Measurements from ENCODE around the gene SIKE1.
"Not testable (repeated sequence)": the region's sequence is repeated elsewhere in the genome, so short reads cannot be mapped to it uniquely, and the experiment has no call there.

SIKE1 gene

GRCh38 chr1:114780344-114781226 is at the start of gene SIKE1:
Gene SIKE1 (minus strand): TSS chr1:114780685. CDS start chr1:114780607, 78 bp downstream.
- DNase-seq = peak; percentile 69 to 71

GRCh38 chr1:114830075-114830474 is 49.6 kb upstream of the SIKE1 start:
- DNase-seq = not testable (repeated sequence)

- DNase-seq = no peak
These were observed 47.8 kb upstream of the SIKE1 start for GRCh38 chr1:114828251-114828650.

GRCh38 chr1:114821978-114822377 is 41.5 kb upstream of the SIKE1 start:
- no peak for DNase-seq

GRCh38 chr1:114820392-114820791 is 39.9 kb upstream of the SIKE1 start:
- no peak for DNase-seq

GRCh38 chr1:114819869-114820268 is 39.4 kb upstream of the SIKE1 start:
- no peak for DNase-seq

GRCh38 chr1:114804449-114804848 is 24.0 kb upstream of the SIKE1 start:
- DNase-seq = not testable (repeated sequence)

- DNase-seq = no peak
These were observed 22.5 kb upstream of the SIKE1 start for GRCh38 chr1:114803001-114803400.

- no peak for DNase-seq
These were observed 13.6 kb upstream of the SIKE1 start for GRCh38 chr1:114794038-114794437.

GRCh38 chr1:114790581-114790980 is 10.1 kb upstream of the SIKE1 start:
- not testable (repeated sequence) for DNase-seq

GRCh38 chr1:114786440-114786839 is 6.0 kb upstream of the SIKE1 start:
- DNase-seq = not testable (repeated sequence)

- DNase-seq = no peak
These were observed 2.0 kb upstream of the SIKE1 start for GRCh38 chr1:114782476-114782875.

- no peak for DNase-seq
These were observed 763 bp downstream of the SIKE1 start for GRCh38 chr1:114779722-114780121.

GRCh38 chr1:114776726-114777125 is 3.8 kb downstream of the SIKE1 start:
- DNase-seq = not testable (repeated sequence)

- DNase-seq = no peak
These were observed 8.5 kb downstream of the SIKE1 start for GRCh38 chr1:114771992-114772391.

- no peak for DNase-seq
These were observed 9.5 kb downstream of the SIKE1 start for GRCh38 chr1:114770989-114771388.

GRCh38 chr1:114764689-114765088 is 15.8 kb downstream of the SIKE1 start:
- DNase-seq = no peak

GRCh38 chr1:114758256-114758832 is 22.1 kb downstream of the SIKE1 start:
- peak; percentile 7 to 12 for DNase-seq

- DNase-seq = peak; percentile 98 to 99
These were observed 22.8 kb downstream of the SIKE1 start, which contains the start of gene CSDE1 for GRCh38 chr1:114757455-114758255. Gene CSDE1 (minus strand): TSS chr1:114757984. CDS start chr1:114739890, 18,094 bp downstream.

GRCh38 chr1:114756949-114757454 is 23.5 kb downstream of the SIKE1 start:
- peak; percentile 74 to 79 for DNase-seq

- DNase-seq = no peak
These were observed 24.2 kb downstream of the SIKE1 start for GRCh38 chr1:114756009-114756892.

Measured in inflammatory macrophage treated with lipopolysaccharide for 1 hour (primary cell).